K562 (cell line): ENCODE measurements around the gene ENDOU. TPM values are rescaled to one million over a fixed set of nuclear protein-coding genes. Genes with fewer than 3 reads are reported as not detected.

Experiments
- CBX2 ChIP-seq: fragments of 200-600 bp; sonication (generic); IDR thresholded peaks from one replicate; pipeline ENCODE4 v1.6.1; 2012; ENCODE audit warnings: mild to moderate bottlenecking, low read length, inconsistent platforms; ENCODE audit not compliant: insufficient read depth, poor library complexity, severe bottlenecking
- CHD4 ChIP-seq: fragments of 200-600 bp; sonication (generic); IDR thresholded peaks from 3 replicates; pipeline ENCODE4 v1.6.1; 2012; ENCODE audit warnings: low read depth, mild to moderate bottlenecking, mixed read lengths, low read length, inconsistent platforms; ENCODE audit not compliant: insufficient read depth, insufficient replicate concordance, poor library complexity, severe bottlenecking
- DIDO1 ChIP-seq: fragments of 450-650 bp; IDR thresholded peaks from 2 replicates; pipeline ENCODE4 v1.6.1; 2016; ENCODE audit warnings: low read depth, missing biosample characterization, missing genetic modification characterization
- E2F3 ChIP-seq: fragments of 250-450 bp; sonication (Bioruptor Pico); IDR thresholded peaks from 2 replicates; pipeline ENCODE4 v1.4.0; 2020; ENCODE audit warnings: mild to moderate bottlenecking
- ETV5 ChIP-seq: sonication (generic); formaldehyde crosslinking; IDR thresholded peaks from 2 replicates; pipeline ENCODE4 v1.4.0; 2020; ENCODE audit warnings: low read depth, mild to moderate bottlenecking, missing genetic modification reagents
- KHSRP ChIP-seq: fragments of 450-650 bp; IDR thresholded peaks from 2 replicates; pipeline ENCODE4 v1.6.1; 2017
- KLF13 ChIP-seq: fragments of 450-650 bp; IDR thresholded peaks from 2 replicates; pipeline ENCODE4 v1.6.1; 2016; ENCODE audit warnings: missing genetic modification characterization, low read depth, mild to moderate bottlenecking, missing compliant biosample characterization, moderate library complexity, borderline replicate concordance
- MAFK ChIP-seq: IDR thresholded peaks from 2 replicates; pipeline ENCODE4 v1.6.1; 2011; ENCODE audit warnings: low read length, improper control_type of control experiment
- MAZ ChIP-seq, 2 experiments: fragments of 450-650 bp in 1 of 2; sonication (generic) in 1 of 2; formaldehyde crosslinking; IDR thresholded peaks in 1 of 2; conservative IDR thresholded peaks in 1 of 2; 2 replicates each; pipeline versions ENCODE4 v1.4.0 to v1.5.0; 2020; ENCODE audit warnings: mild to moderate bottlenecking in 1 of 2, missing genetic modification reagents in 1 of 2
- MCM7 ChIP-seq, 2 experiments: fragments of 450-650 bp; IDR thresholded peaks; 2 replicates each; pipeline ENCODE4 v1.6.1; 2016 to 2018
- NONO ChIP-seq, 2 experiments: fragments of 200-400 bp in 1 of 2; fragments of 450-650 bp in 1 of 2; formaldehyde crosslinking in 1 of 2; IDR thresholded peaks; 2 replicates each; pipeline ENCODE4 v1.6.1; 2017; ENCODE audit warnings: low read depth in 2 of 2, mild to moderate bottlenecking in 2 of 2, moderate library complexity in 2 of 2, low read length in 1 of 2
- NR1H2 ChIP-seq: sonication (generic); formaldehyde crosslinking; IDR thresholded peaks from 2 replicates; pipeline ENCODE4 v1.4.0; 2020; ENCODE audit warnings: mild to moderate bottlenecking, missing genetic modification reagents
- PHF20 ChIP-seq: fragments of 450-650 bp; IDR thresholded peaks from 2 replicates; pipeline ENCODE4 v1.6.1; 2018; ENCODE audit not compliant: partially characterized antibody
- POLR2AphosphoS2 ChIP-seq: IDR thresholded peaks from 2 replicates; pipeline ENCODE4 v1.6.1; 2012; ENCODE audit warnings: low read length, improper control_type of control experiment
- SETDB1 ChIP-seq: IDR thresholded peaks from one replicate; pipeline ENCODE4 v1.6.1; 2012; ENCODE audit warnings: low read length, control low read depth, inconsistent platforms
- SMC3 ChIP-seq: conservative IDR thresholded peaks from 2 replicates; pipeline ENCODE4 v1.6.1; 2011; ENCODE audit warnings: low read depth, low read length, improper control_type of control experiment; ENCODE audit not compliant: insufficient read depth
- TAF1 ChIP-seq: IDR thresholded peaks from 2 replicates; pipeline ENCODE4 v1.6.1; 2011; ENCODE audit warnings: mild to moderate bottlenecking, low read length, moderate library complexity; ENCODE audit not compliant: insufficient read depth, control insufficient read depth, severe bottlenecking; ENCODE audit errors: extremely low read depth
- TRIM28 ChIP-seq: fragments of 450-650 bp; IDR thresholded peaks from 2 replicates; pipeline ENCODE4 v1.6.1; 2017
- XRCC5 ChIP-seq: fragments of 200-400 bp; formaldehyde crosslinking; IDR thresholded peaks from 2 replicates; pipeline ENCODE4 v1.6.1; 2017; ENCODE audit warnings: low read depth, mild to moderate bottlenecking, low read length
- ZFPM2 ChIP-seq: fragments of 250-450 bp; sonication (Bioruptor Pico); IDR thresholded peaks from 2 replicates; pipeline ENCODE4 v1.5.1; 2022; ENCODE audit warnings: mild to moderate bottlenecking
- ZNF184 ChIP-seq: sonication (generic); formaldehyde crosslinking; IDR thresholded peaks from 2 replicates; pipeline ENCODE4 v1.5.0; 2020; ENCODE audit warnings: missing genetic modification reagents
- ZNF274 ChIP-seq: IDR thresholded peaks from 2 replicates; pipeline ENCODE4 v1.6.1; 2011; ENCODE audit warnings: low read depth, mild to moderate bottlenecking, low read length, moderate library complexity, borderline replicate concordance
- ZNF354B ChIP-seq: fragments of 250-450 bp; sonication (Bioruptor Pico); IDR thresholded peaks from 2 replicates; pipeline ENCODE4 v1.4.0; 2020
- ZNF408 ChIP-seq: fragments of 250-450 bp; sonication (Bioruptor Pico); IDR thresholded peaks from 2 replicates; pipeline ENCODE4 v1.4.0; 2020; ENCODE audit warnings: low read depth, mild to moderate bottlenecking, moderate library complexity
- polyA plus RNA-seq, 8 experiments: library from polyadenylated mRNA; depleted of rRNA in 4 of 8; stranded (reverse) in 5 of 8; unstranded in 3 of 8; fragments of >200 nt; fragmentation: Nextera tagmentation in 2 of 8; fragmentation: Illumina TruSeq in 1 of 8; extraction: Ambion mirVana in 2 of 8; extraction: Trizol in 1 of 8; gene quantifications; 2 replicates each; pipeline versions ENCODE4 v1.2.1 to v1.2.3, GENCODE V29; 2011 to 2014; ENCODE audit warnings: inconsistent platforms in 1 of 8, missing spikeins in 1 of 8
- total RNA-seq, 7 experiments: library from RNA; depleted of rRNA in 6 of 7; stranded (reverse); fragments of >200 nt in 6 of 7; fragmentation: Illumina TruSeq in 2 of 7; extraction: Trizol in 2 of 7; gene quantifications; 2 replicates each; pipeline versions ENCODE4 v1.2.1 to v1.2.3, GENCODE V29; 2011 to 2021; ENCODE audit warnings: low replicate concordance in 1 of 7
- TF ChIP-seq, protein P1 (sequence below): fragments of 450-650 bp; IDR thresholded peaks from one replicate; pipeline ENCODE4 v1.6.1; 2018; ENCODE audit warnings: mild to moderate bottlenecking, moderate library complexity; ENCODE audit not compliant: partially characterized antibody
- TF ChIP-seq, protein P2 (sequence below): IDR thresholded peaks from 2 replicates; pipeline ENCODE4 v1.6.1; 2016; ENCODE audit warnings: missing genetic modification characterization, missing compliant biosample characterization
- TF ChIP-seq, protein P3 (sequence below): fragments of 450-650 bp; formaldehyde crosslinking; IDR thresholded peaks from 2 replicates; pipeline ENCODE4 v1.4.0; 2020; ENCODE audit warnings: mild to moderate bottlenecking, mixed read lengths

The ENDOU gene
- total and polyA plus RNA-seq, 9 of the 15 experiments (the other 6 are each of a cell fraction or from before 2014, with no cell fraction given) = 0.03 TPM; not detected in 8

DNA sequence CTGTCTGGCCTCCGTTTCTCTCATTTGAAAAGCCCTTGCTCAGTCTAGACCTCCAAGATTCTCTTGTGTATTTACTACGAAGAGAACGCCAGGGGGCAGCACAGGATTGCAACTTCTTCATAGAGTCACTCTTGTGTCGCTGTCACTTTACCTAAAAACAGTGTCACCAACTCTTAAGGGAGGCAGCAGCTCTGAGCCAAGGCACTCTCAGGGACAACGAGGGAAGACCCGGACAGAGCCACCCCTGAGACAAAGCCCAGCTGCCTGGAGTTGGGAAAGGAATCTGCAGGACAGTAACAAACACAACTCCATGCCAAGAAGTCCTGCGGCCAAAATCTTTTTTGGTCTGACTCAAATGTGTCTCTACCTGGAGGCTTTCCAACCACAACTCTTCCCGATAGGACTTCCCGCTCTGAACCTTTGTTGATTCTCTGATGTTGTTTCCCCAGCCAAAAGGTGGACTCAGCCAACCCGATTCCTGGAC lies 9.9 kb downstream of the ENDOU start (continued):
- TF ChIP-seq, protein P1, sequence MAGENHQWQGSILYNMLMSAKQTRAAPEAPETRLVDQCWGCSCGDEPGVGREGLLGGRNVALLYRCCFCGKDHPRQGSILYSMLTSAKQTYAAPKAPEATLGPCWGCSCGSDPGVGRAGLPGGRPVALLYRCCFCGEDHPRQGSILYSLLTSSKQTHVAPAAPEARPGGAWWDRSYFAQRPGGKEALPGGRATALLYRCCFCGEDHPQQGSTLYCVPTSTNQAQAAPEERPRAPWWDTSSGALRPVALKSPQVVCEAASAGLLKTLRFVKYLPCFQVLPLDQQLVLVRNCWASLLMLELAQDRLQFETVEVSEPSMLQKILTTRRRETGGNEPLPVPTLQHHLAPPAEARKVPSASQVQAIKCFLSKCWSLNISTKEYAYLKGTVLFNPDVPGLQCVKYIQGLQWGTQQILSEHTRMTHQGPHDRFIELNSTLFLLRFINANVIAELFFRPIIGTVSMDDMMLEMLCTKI = no peak
- TF ChIP-seq ETV5 (CRISPR knock-in tag) (no peak), MAZ (CRISPR knock-in tag; conservative IDR thresholded peaks at IDR 0.05 in 1 of 2, IDR thresholded peaks at IDR 0.05 in 1 of 2) (no peak), TRIM28 (no peak), DIDO1 (tag) (no peak), NR1H2 (CRISPR knock-in tag) (no peak), CHD4 (no peak), XRCC5 (no peak), NONO (IDR thresholded peaks at IDR 0.05; ENCODE audit: low read depth in 2 of 2, low read length in 1 of 2) (no peak), SETDB1 (no peak), ZNF274 (no peak), KHSRP (no peak), POLR2AphosphoS2 (no peak), MAFK (no peak), PHF20 (no peak), KLF13 (tag) (no peak), SMC3 (peak; percentile 88), MCM7 (IDR thresholded peaks at IDR 0.05) (no peak), ZFPM2 (CRISPR knock-in tag) (no peak), ZNF408 (CRISPR knock-in tag) (no peak), CBX2 (no peak), E2F3 (CRISPR knock-in tag) (no peak), TAF1 (no peak), ZNF354B (CRISPR knock-in tag) (no peak), ZNF184 (CRISPR knock-in tag) (no peak)
- TF ChIP-seq, protein P2, sequence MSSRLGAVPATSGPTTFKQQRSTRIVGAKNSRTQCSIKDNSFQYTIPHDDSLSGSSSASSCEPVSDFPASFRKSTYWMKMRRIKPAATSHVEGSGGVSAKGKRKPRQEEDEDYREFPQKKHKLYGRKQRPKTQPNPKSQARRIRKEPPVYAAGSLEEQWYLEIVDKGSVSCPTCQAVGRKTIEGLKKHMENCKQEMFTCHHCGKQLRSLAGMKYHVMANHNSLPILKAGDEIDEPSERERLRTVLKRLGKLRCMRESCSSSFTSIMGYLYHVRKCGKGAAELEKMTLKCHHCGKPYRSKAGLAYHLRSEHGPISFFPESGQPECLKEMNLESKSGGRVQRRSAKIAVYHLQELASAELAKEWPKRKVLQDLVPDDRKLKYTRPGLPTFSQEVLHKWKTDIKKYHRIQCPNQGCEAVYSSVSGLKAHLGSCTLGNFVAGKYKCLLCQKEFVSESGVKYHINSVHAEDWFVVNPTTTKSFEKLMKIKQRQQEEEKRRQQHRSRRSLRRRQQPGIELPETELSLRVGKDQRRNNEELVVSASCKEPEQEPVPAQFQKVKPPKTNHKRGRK (tag) = no peak
- TF ChIP-seq, protein P3, sequence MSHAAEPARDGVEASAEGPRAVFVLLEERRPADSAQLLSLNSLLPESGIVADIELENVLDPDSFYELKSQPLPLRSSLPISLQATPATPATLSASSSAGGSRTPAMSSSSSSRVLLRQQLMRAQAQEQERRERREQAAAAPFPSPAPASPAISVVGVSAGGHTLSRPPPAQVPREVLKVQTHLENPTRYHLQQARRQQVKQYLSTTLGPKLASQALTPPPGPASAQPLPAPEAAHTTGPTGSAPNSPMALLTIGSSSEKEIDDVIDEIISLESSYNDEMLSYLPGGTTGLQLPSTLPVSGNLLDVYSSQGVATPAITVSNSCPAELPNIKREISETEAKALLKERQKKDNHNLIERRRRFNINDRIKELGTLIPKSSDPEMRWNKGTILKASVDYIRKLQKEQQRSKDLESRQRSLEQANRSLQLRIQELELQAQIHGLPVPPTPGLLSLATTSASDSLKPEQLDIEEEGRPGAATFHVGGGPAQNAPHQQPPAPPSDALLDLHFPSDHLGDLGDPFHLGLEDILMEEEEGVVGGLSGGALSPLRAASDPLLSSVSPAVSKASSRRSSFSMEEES (CRISPR knock-in tag) = no peak
